Heart left ventricle (tissue), 16 donors: ENCODE results near the gene PLEKHM2. TPM values are rescaled to one million over a fixed set of nuclear protein-coding genes. Genes with fewer than 3 reads are reported as not detected.
A peak's percentile ranks its signal among the peaks of the same experiment; 100 is the strongest.

ENCODE experiments used
- ATAC-seq, 4 donors: fragments of 200-7000 bp; cut with Tn5 transposase; one replicate each; pipeline ENCODE4 v1.9.1; 2020 to 2022; ENCODE audit warnings: moderate library complexity in 4 of 4, mild to moderate bottlenecking in 3 of 4, moderate number of reproducible peaks in 1 of 4
- DNase-seq, 5 donors: peaks; one replicate each; pipeline ENCODE4 v3.0.0-alpha.2; 2020
- H3K27ac ChIP-seq, 12 donors: fragments of 200-600 bp; sonication (generic) in 4 of 12; one replicate each; pipeline versions ENCODE4 v1.5.0 to v1.8.0; 2016 to 2022; ENCODE audit warnings: mild to moderate bottlenecking in 2 of 12
- H3K27me3 ChIP-seq, 9 donors: fragments of 200-600 bp; sonication (generic) in 2 of 9; one replicate each; pipeline versions ENCODE4 v1.5.1 to v1.8.0; 2016 to 2022; ENCODE audit warnings: mild to moderate bottlenecking in 3 of 9
- H3K36me3 ChIP-seq, 9 donors: fragments of 200-600 bp; sonication (generic) in 2 of 9; one replicate each; pipeline versions ENCODE4 v1.5.0 to v1.8.0; 2018 to 2022; ENCODE audit warnings: mild to moderate bottlenecking in 2 of 9
- H3K4me1 ChIP-seq, 12 donors: fragments of 200-600 bp; sonication (generic) in 4 of 12; one replicate each; pipeline versions ENCODE4 v1.5.0 to v1.8.0; 2016 to 2022; ENCODE audit warnings: mild to moderate bottlenecking in 3 of 12
- H3K4me3 ChIP-seq, 12 donors: fragments of 200-600 bp; sonication (generic) in 4 of 12; one replicate each; pipeline versions ENCODE4 v1.5.0 to v1.8.0; 2017 to 2022; ENCODE audit warnings: mild to moderate bottlenecking in 9 of 12, moderate library complexity in 4 of 12
- H3K9me3 ChIP-seq, 12 donors: fragments of 200-600 bp; sonication (generic) in 4 of 12; one replicate each; pipeline versions ENCODE4 v1.5.0 to v1.8.0; 2016 to 2022; ENCODE audit warnings: mild to moderate bottlenecking in 1 of 12
- CTCF ChIP-seq, 12 donors: fragments of 200-600 bp; sonication (generic) in 4 of 12; IDR thresholded peaks; one replicate each; pipeline versions ENCODE4 v1.5.0 to v1.8.0; 2018 to 2022; ENCODE audit warnings: antibody characterized with exemption in 12 of 12, mild to moderate bottlenecking in 5 of 12
- POLR2A ChIP-seq, 2 donors: fragments of 450-650 bp; IDR thresholded peaks; one replicate each; pipeline ENCODE4 v1.6.1; 2017; ENCODE audit warnings: antibody characterized with exemption in 2 of 2, mild to moderate bottlenecking in 2 of 2, moderate library complexity in 2 of 2
- WGBS, 4 donors: extraction: QIAGEN DNeasy Blood & Tissue Kit in 2 of 4; methylation state at CpG; one replicate each; pipeline versions ENCODE4 v1.1.5 to v1.1.7; 2013 to 2018; 5-methylcytosine and 5-hydroxymethylcytosine counted together
- intact Hi-C, 10 donors: fragments of 100-400 bp; cut with DNase I; formaldehyde crosslinking; loops; one replicate each; pipeline versions ENCODE4 v1.11.1 to v1.14.2; 2022
- polyA plus RNA-seq, 2 donors: library from polyadenylated mRNA; stranded (reverse); fragments of 200-250 nt; gene quantifications; one replicate each; pipeline ENCODE4 v1.2.3, GENCODE V29; 2013
- total RNA-seq, 9 donors: library from RNA; depleted of rRNA in 2 of 9; stranded (reverse); fragments of >200 nt in 2 of 9; fragmentation: NEBNext Ultra II Directional in 3 of 9; extraction: Animal tissue kit (Norgen Biotek cat#: 25700) in 3 of 9; gene quantifications; one replicate each; pipeline versions ENCODE4 v1.1.0 to v1.2.4, GENCODE V29; 2016 to 2023
- donor health status: ischemic (EF 13 %, LVEDD 7.1; RV severe dilation, severe dysfunction).
- donor health status: healthy with polysubstance abuse.
- donor health status: DM: no; HTN: yes; CAD: no.
- donor health status: DM: no; HTN: no; CAD: no.
- donor health status: ischemic (EF 25% LVEDD 6.9; RV normal size, moderate dysfunction).
- donor health status: ischemic (EF 25% LVEDD 5.7; RV mildly dilated, moderate dysfunction).
- donor health status: healthy.
- donor health status: DM: yes; HTN: yes; CAD: no.
- donor health status: ischemic (EF 35%, LVEDD 5.7; RV mildly dilated, moderate dysfunction).
- donor health status: nonischemic (EF 11% LVEDD 7.7; RV severe dilation, severe dysfunction).
- donor health status: DM: yes; HTN: yes; CAD: no.
- donor health status: PGD.
- donor health status: ischemic (EF 29% LVEDD 5.4; RV normal size, mild dysfunction).
- donor health status: nonischemic (EF 23%, LVEDD 6.1; RV moderate dilation, normal function).

PLEKHM2 gene
- total and polyA plus RNA-seq, 11 donors: 69.9 to 150 (median 84.4) TPM

GRCh38 chr1:15676010-15676409, 8.1 kb upstream of the PLEKHM2 start:
- intact Hi-C loops: no loop called here

GRCh38 chr1:15676688-15677661, 7.1 kb upstream of the PLEKHM2 start:
- WGBS, 4 donors: 78 to 82% (median 81%) methylated on average over 6 of the region's 6 CpGs
- Histone ChIP-seq H3K36me3 (no peaks in the 10 kb centered on the region), H3K27me3 (no peaks in the 10 kb centered on the region), H3K4me1 (peaks cover 0 to 39% (median under 1%) of the 10 kb centered on the region in 12 donors), H3K27ac (no peak overlapping the region), H3K4me3 (no peak overlapping the region), H3K9me3 (no peaks in the 10 kb centered on the region)
- TF ChIP-seq CTCF (IDR thresholded peaks at IDR 0.05) (no peak), POLR2A (IDR thresholded peaks at IDR 0.05) (no peak)
- no peak for DNase-seq
- intact Hi-C loops: no loop called here
- ATAC-seq: no peak

More at GRCh38 chr1:15676010-15676409, 8.1 kb upstream of the PLEKHM2 start:
- no peaks in the 10 kb centered on the region for H3K36me3 ChIP-seq
- 44 to 65% (median 50%) methylated on average over 2 of the region's 2 CpGs for WGBS, 4 donors
- TF ChIP-seq CTCF (IDR thresholded peaks at IDR 0.05): no peak
- TF ChIP-seq POLR2A (IDR thresholded peaks at IDR 0.05): no peak
- H3K9me3 ChIP-seq: no peaks in the 10 kb centered on the region
- DNase-seq: no peak
- H3K4me3 ChIP-seq: no peak overlapping the region
- H3K27me3 ChIP-seq: no peaks in the 10 kb centered on the region
- no peak overlapping the region for H3K27ac ChIP-seq
- peak in 1 of 4 donors; percentile 21 for ATAC-seq
- H3K4me1 ChIP-seq: peaks cover 0 to 30% (median 0%) of the 10 kb centered on the region in 12 donors

GRCh38 chr1:15678578-15678977, 5.5 kb upstream of the PLEKHM2 start:
- peaks cover 0 to 53% (median 3%) of the 10 kb centered on the region in 12 donors for H3K4me1 ChIP-seq

More at GRCh38 chr1:15678578-15678977, 5.5 kb upstream of the PLEKHM2 start:
- Histone ChIP-seq H3K27me3 (no peaks in the 10 kb centered on the region), H3K4me3 (no peak overlapping the region), H3K36me3 (no peaks in the 10 kb centered on the region), H3K9me3 (no peaks in the 10 kb centered on the region), H3K27ac (no peak overlapping the region)
- intact Hi-C loops: no loop called here
- WGBS, 4 donors: 78 to 91% (median 87%) methylated on average over 1 of the region's 1 CpG
- no peak for ATAC-seq
- TF ChIP-seq CTCF (IDR thresholded peaks at IDR 0.05) (no peak), POLR2A (IDR thresholded peaks at IDR 0.05) (no peak)
- no peak for DNase-seq
